ENCODE measurements around the gene BPIFA1. TPM values are rescaled to one million over a fixed set of nuclear protein-coding genes. Genes with fewer than 3 reads are reported as not detected.
A peak's percentile ranks its signal among the peaks of the same experiment; 100 is the strongest.

BPIFA1 gene
- polyA plus RNA-seq, 1 donor from 2014 or later: not detected

GRCh38 chr20:33203444-33203843 lies 32.4 kb upstream of the BPIFA1 start:
- H3K27ac ChIP-seq (ENCODE audit: low read length): no peak overlapping the region
- no peaks in the 10 kb centered on the region for H3K9me2 ChIP-seq (ENCODE audit: insufficient read depth, low read length)
- H3K36me3 ChIP-seq (ENCODE audit: insufficient read depth, low read length): no peaks in the 10 kb centered on the region
- no peaks in the 10 kb centered on the region for H3K9me3 ChIP-seq (ENCODE audit: low read length)
- no peak overlapping the region for H3K4me2 ChIP-seq (ENCODE audit: low read length)
- no peak overlapping the region for H3K9ac ChIP-seq (ENCODE audit: low read length)
- no peak overlapping the region for H2AFZ ChIP-seq (ENCODE audit: low read depth, low read length)
- TF ChIP-seq CTCF (IDR thresholded peaks at IDR 0.05; ENCODE audit: poor library complexity, severe bottlenecking) (no peak), EP300 (conservative IDR thresholded peaks at IDR 0.05; ENCODE audit: poor library complexity, severe bottlenecking) (no peak), MXI1 (conservative IDR thresholded peaks at IDR 0.05; ENCODE audit: poor library complexity, severe bottlenecking) (no peak), RAD21 (conservative IDR thresholded peaks at IDR 0.05) (no peak), SMC3 (conservative IDR thresholded peaks at IDR 0.05; ENCODE audit: poor library complexity) (no peak), POLR2AphosphoS5 (IDR thresholded peaks at IDR 0.05) (no peak), TAF1 (IDR thresholded peaks at IDR 0.05; ENCODE audit: low read depth) (no peak)
- no peaks in the 10 kb centered on the region for H3F3A ChIP-seq (ENCODE audit: insufficient read depth, low read length, poor library complexity, severe bottlenecking)
- H3K27me3 ChIP-seq (ENCODE audit: insufficient read depth, low read depth, low read length): no peaks in the 10 kb centered on the region
- no peak overlapping the region for H3K4me3 ChIP-seq (ENCODE audit: low read length)
- H3K79me2 ChIP-seq (replicated peaks; ENCODE audit: insufficient read depth, low read length): no peaks in the 10 kb centered on the region
- no peaks in the 10 kb centered on the region for H4K20me1 ChIP-seq (ENCODE audit: insufficient read depth)

- Histone ChIP-seq H3F3A (ENCODE audit: insufficient read depth, low read length, poor library complexity, severe bottlenecking) (no peaks in the 10 kb centered on the region), H4K20me1 (ENCODE audit: insufficient read depth) (no peaks in the 10 kb centered on the region), H3K4me2 (ENCODE audit: low read length) (no peak overlapping the region), H3K9me3 (ENCODE audit: low read length) (no peaks in the 10 kb centered on the region), H3K9ac (ENCODE audit: low read length) (no peak overlapping the region), H2AFZ (ENCODE audit: low read depth, low read length) (no peak overlapping the region), H3K79me2 (replicated peaks; ENCODE audit: insufficient read depth, low read length) (no peaks in the 10 kb centered on the region), H3K36me3 (ENCODE audit: insufficient read depth, low read length) (no peaks in the 10 kb centered on the region), H3K27me3 (ENCODE audit: insufficient read depth, low read depth, low read length) (peaks cover 16% of the 10 kb centered on the region), H3K9me2 (ENCODE audit: insufficient read depth, low read length) (no peaks in the 10 kb centered on the region), H3K27ac (ENCODE audit: low read length) (no peak overlapping the region), H3K4me3 (ENCODE audit: low read length) (no peak overlapping the region)
- TF ChIP-seq REST (IDR thresholded peaks at IDR 0.05; ENCODE audit: borderline replicate concordance) (peak; percentile 87), MXI1 (conservative IDR thresholded peaks at IDR 0.05; ENCODE audit: poor library complexity, severe bottlenecking) (no peak)
These were observed 26.0 kb upstream of the BPIFA1 start for GRCh38 chr20:33209789-33210188.

GRCh38 chr20:33210371-33210770 lies 25.4 kb upstream of the BPIFA1 start:
- no peak overlapping the region for H3K4me3 ChIP-seq (ENCODE audit: low read length)
- no peaks in the 10 kb centered on the region for H3F3A ChIP-seq (ENCODE audit: insufficient read depth, low read length, poor library complexity, severe bottlenecking)
- no peak overlapping the region for H3K27ac ChIP-seq (ENCODE audit: low read length)
- H3K4me2 ChIP-seq (ENCODE audit: low read length): no peak overlapping the region
- no peaks in the 10 kb centered on the region for H3K79me2 ChIP-seq (replicated peaks; ENCODE audit: insufficient read depth, low read length)
- H3K9ac ChIP-seq (ENCODE audit: low read length): no peak overlapping the region
- no peak for TF ChIP-seq EP300 (conservative IDR thresholded peaks at IDR 0.05; ENCODE audit: poor library complexity, severe bottlenecking)
- no peak for TF ChIP-seq POLR2AphosphoS5 (IDR thresholded peaks at IDR 0.05)
- TF ChIP-seq TAF1 (IDR thresholded peaks at IDR 0.05; ENCODE audit: low read depth): no peak
- no peak for TF ChIP-seq SMC3 (conservative IDR thresholded peaks at IDR 0.05; ENCODE audit: poor library complexity)
- no peak for TF ChIP-seq EZH2 (IDR thresholded peaks at IDR 0.05; ENCODE audit: borderline replicate concordance, insufficient read depth, low read length, poor library complexity, severe bottlenecking)
- TF ChIP-seq CTCF (IDR thresholded peaks at IDR 0.05; ENCODE audit: poor library complexity, severe bottlenecking): no peak
- no peak for TF ChIP-seq MXI1 (conservative IDR thresholded peaks at IDR 0.05; ENCODE audit: poor library complexity, severe bottlenecking)
- no peak for TF ChIP-seq RAD21 (conservative IDR thresholded peaks at IDR 0.05)
- no peak for TF ChIP-seq REST (IDR thresholded peaks at IDR 0.05; ENCODE audit: borderline replicate concordance)
- H3K9me3 ChIP-seq (ENCODE audit: low read length): no peaks in the 10 kb centered on the region
- H2AFZ ChIP-seq (ENCODE audit: low read depth, low read length): no peak overlapping the region
- no peaks in the 10 kb centered on the region for H3K36me3 ChIP-seq (ENCODE audit: insufficient read depth, low read length)
- H4K20me1 ChIP-seq (ENCODE audit: insufficient read depth): no peaks in the 10 kb centered on the region
- no peaks in the 10 kb centered on the region for H3K9me2 ChIP-seq (ENCODE audit: insufficient read depth, low read length)
- peaks cover 16% of the 10 kb centered on the region for H3K27me3 ChIP-seq (ENCODE audit: insufficient read depth, low read depth, low read length)

All from neural cell (in vitro differentiated cells).